Activated effector memory CD4-positive, alpha-beta T cell treated with Interleukin-2 at 50 U/mL for 16 hours (primary cell): Measurements from ENCODE around the gene OR51A7.

Experiments used
- DNase-seq: peaks from one replicate; pipeline ENCODE4 v3.0.0-alpha.2; 2020

Gene OR51A7

GRCh38 chr11:4957396-4957795 lies 53.8 kb downstream of the OR51A7 start:
- DNase-seq = no peak
